Measurements from ENCODE around the gene ZBTB9. TPM values are rescaled to one million over a fixed set of nuclear protein-coding genes. Genes with fewer than 3 reads are reported as not detected.

The ZBTB9 gene
- total RNA-seq, 1 experiment from 2014 or later = 19.4 TPM

DNA sequence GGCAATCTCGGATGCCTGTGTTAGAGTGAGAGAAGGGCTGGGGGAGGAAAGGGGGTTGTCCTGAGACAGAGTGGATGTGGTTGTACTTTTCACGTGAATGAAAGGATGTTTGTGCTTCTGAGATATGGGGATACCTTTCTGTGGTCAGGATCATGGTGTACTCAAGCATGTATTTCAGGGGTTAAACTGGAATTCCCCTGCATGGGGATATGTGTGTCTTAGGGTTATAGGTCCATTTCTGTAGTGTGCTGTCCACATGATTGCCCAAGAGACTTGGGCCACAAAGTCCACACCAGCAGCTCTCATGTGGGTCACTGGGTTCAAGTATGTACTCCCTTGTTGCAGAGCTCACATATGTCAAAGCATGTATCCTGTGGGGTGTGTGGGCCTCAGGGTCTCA lies 24.0 kb upstream of the ZBTB9 start:
- POLR2A ChIA-PET = interaction anchor here (1.0 to 4.1 kb wide), 8 partner anchors 11 to 459 kb away, joined by 3 to 26 read pairs (median 6); partner anchors contain the start of genes B3GALT4, CUTA, PFDN6 and PHF1
- no peak for ATAC-seq
- H3K27me3 Mint-ChIP-seq (ENCODE audit: low read depth) = no peaks in the 10 kb centered on the region
- peaks cover 4% of the 10 kb centered on the region; the same call in 1 of the 2 replicates for H3K36me3 Mint-ChIP-seq
- H3K9me3 Mint-ChIP-seq = no peaks in the 10 kb centered on the region
- H3K4me1 Mint-ChIP-seq = peaks cover 65% of the 10 kb centered on the region
- peak overlapping the region; percentile 91 for H3K27ac Mint-ChIP-seq
- TF ChIP-seq PRRX2 (CRISPR knock-in tag; IDR thresholded peaks at IDR 0.05) = no peak
- TF ChIP-seq, protein P1, sequence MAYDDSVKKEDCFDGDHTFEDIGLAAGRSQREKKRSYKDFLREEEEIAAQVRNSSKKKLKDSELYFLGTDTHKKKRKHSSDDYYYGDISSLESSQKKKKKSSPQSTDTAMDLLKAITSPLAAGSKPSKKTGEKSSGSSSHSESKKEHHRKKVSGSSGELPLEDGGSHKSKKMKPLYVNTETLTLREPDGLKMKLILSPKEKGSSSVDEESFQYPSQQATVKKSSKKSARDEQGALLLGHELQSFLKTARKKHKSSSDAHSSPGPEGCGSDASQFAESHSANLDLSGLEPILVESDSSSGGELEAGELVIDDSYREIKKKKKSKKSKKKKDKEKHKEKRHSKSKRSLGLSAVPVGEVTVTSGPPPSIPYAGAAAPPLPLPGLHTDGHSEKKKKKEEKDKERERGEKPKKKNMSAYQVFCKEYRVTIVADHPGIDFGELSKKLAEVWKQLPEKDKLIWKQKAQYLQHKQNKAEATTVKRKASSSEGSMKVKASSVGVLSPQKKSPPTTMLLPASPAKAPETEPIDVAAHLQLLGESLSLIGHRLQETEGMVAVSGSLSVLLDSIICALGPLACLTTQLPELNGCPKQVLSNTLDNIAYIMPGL (CRISPR knock-in tag; IDR thresholded peaks at IDR 0.05) = no peak
- no peak for TF ChIP-seq GRHL2 (CRISPR knock-in tag; IDR thresholded peaks at IDR 0.05; ENCODE audit: insufficient replicate concordance, severe bottlenecking)
- no peak for TF ChIP-seq USF1 (CRISPR knock-in tag; IDR thresholded peaks at IDR 0.05)
- no peak for TF ChIP-seq MAX (CRISPR knock-in tag; IDR thresholded peaks at IDR 0.05)
- TF ChIP-seq, protein P2, sequence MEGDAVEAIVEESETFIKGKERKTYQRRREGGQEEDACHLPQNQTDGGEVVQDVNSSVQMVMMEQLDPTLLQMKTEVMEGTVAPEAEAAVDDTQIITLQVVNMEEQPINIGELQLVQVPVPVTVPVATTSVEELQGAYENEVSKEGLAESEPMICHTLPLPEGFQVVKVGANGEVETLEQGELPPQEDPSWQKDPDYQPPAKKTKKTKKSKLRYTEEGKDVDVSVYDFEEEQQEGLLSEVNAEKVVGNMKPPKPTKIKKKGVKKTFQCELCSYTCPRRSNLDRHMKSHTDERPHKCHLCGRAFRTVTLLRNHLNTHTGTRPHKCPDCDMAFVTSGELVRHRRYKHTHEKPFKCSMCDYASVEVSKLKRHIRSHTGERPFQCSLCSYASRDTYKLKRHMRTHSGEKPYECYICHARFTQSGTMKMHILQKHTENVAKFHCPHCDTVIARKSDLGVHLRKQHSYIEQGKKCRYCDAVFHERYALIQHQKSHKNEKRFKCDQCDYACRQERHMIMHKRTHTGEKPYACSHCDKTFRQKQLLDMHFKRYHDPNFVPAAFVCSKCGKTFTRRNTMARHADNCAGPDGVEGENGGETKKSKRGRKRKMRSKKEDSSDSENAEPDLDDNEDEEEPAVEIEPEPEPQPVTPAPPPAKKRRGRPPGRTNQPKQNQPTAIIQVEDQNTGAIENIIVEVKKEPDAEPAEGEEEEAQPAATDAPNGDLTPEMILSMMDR (IDR thresholded peaks at IDR 0.05) = no peak
- no peak for TF ChIP-seq ESRRA (CRISPR knock-in tag; IDR thresholded peaks at IDR 0.05; ENCODE audit: borderline replicate concordance)
- TF ChIP-seq GABPB1 (CRISPR knock-in tag; IDR thresholded peaks at IDR 0.05) = no peak
- no peak for TF ChIP-seq ELF4 (CRISPR knock-in tag; IDR thresholded peaks at IDR 0.05; ENCODE audit: low read depth)
- TF ChIP-seq IRF2 (CRISPR knock-in tag; IDR thresholded peaks at IDR 0.05; ENCODE audit: borderline replicate concordance, low read depth) = no peak
- no peak for TF ChIP-seq NFATC4 (CRISPR knock-in tag; IDR thresholded peaks at IDR 0.05)
- TF ChIP-seq E2F1 (CRISPR knock-in tag; IDR thresholded peaks at IDR 0.05) = no peak
- no peak for TF ChIP-seq ZSCAN18 (CRISPR knock-in tag; IDR thresholded peaks at IDR 0.05)
- CTCF ChIA-PET = interaction anchor here (0.6 to 2.4 kb wide), 11 partner anchors 10 to 281 kb away, joined by 3 to 30 read pairs (median 9); partner anchors contain the start of genes B3GALT4, BAK1, CUTA and UQCC2
- no peak for DNase-seq (ENCODE audit: low spot score)
- peak overlapping the region; percentile 71 for H3K4me3 Mint-ChIP-seq

GRCh38 chr6:33430991-33431879 lies 23.1 kb upstream of the ZBTB9 start:
- CTCF ChIA-PET = interaction anchor here (0.6 to 2.4 kb wide), 11 partner anchors 9 to 280 kb away, joined by 3 to 30 read pairs (median 9); partner anchors contain the start of genes B3GALT4, BAK1, CUTA and UQCC2
- peak; percentile 65 for ATAC-seq
- Mint-ChIP-seq H3K4me1 (peaks cover 61% of the 10 kb centered on the region), H3K36me3 (peaks cover 13% of the 10 kb centered on the region), H3K4me3 (peak overlapping the region; percentile 71), H3K9me3 (no peaks in the 10 kb centered on the region), H3K27me3 (ENCODE audit: low read depth) (no peaks in the 10 kb centered on the region), H3K27ac (peak overlapping the region; percentile 95)
- DNase-seq (ENCODE audit: low spot score) = peak; percentile 93
- POLR2A ChIA-PET = interaction anchor here (0.6 to 4.1 kb wide), 11 partner anchors 9 to 459 kb away, joined by 3 to 26 read pairs (median 5); partner anchors contain the start of genes B3GALT4, CUTA, PFDN6 and PHF1
- TF ChIP-seq NR3C1 (CRISPR knock-in tag; conservative IDR thresholded peaks at IDR 0.05; ENCODE audit: low read depth) = no peak
- TF ChIP-seq MAX (CRISPR knock-in tag; IDR thresholded peaks at IDR 0.05) = peak; percentile 78; the same call in 1 of the 2 replicates
- peak; percentile 75 for TF ChIP-seq SP1 (CRISPR knock-in tag; conservative IDR thresholded peaks at IDR 0.05)
- TF ChIP-seq ZNF232 (CRISPR knock-in tag; IDR thresholded peaks at IDR 0.05) = 0 out of 2 replicates have a peak, but pooled peaks have one; percentile 31
- no peak for TF ChIP-seq ZNF671 (CRISPR knock-in tag; IDR thresholded peaks at IDR 0.05)
- TF ChIP-seq TEAD4 (CRISPR knock-in tag; IDR thresholded peaks at IDR 0.05) = no peak
- TF ChIP-seq, protein P3, sequence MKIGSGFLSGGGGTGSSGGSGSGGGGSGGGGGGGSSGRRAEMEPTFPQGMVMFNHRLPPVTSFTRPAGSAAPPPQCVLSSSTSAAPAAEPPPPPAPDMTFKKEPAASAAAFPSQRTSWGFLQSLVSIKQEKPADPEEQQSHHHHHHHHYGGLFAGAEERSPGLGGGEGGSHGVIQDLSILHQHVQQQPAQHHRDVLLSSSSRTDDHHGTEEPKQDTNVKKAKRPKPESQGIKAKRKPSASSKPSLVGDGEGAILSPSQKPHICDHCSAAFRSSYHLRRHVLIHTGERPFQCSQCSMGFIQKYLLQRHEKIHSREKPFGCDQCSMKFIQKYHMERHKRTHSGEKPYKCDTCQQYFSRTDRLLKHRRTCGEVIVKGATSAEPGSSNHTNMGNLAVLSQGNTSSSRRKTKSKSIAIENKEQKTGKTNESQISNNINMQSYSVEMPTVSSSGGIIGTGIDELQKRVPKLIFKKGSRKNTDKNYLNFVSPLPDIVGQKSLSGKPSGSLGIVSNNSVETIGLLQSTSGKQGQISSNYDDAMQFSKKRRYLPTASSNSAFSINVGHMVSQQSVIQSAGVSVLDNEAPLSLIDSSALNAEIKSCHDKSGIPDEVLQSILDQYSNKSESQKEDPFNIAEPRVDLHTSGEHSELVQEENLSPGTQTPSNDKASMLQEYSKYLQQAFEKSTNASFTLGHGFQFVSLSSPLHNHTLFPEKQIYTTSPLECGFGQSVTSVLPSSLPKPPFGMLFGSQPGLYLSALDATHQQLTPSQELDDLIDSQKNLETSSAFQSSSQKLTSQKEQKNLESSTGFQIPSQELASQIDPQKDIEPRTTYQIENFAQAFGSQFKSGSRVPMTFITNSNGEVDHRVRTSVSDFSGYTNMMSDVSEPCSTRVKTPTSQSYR (CRISPR knock-in tag; IDR thresholded peaks at IDR 0.05) = peak; percentile 88
- TF ChIP-seq FOXK1 (CRISPR knock-in tag; IDR thresholded peaks at IDR 0.05) = peak; percentile 56; the same call in 1 of the 2 replicates
- TF ChIP-seq TEAD1 (CRISPR knock-in tag; IDR thresholded peaks at IDR 0.05) = peak; percentile 90; the same call in 1 of the 2 replicates
- TF ChIP-seq ETV6 (CRISPR knock-in tag; IDR thresholded peaks at IDR 0.05) = peak; percentile 10; the same call in 1 of the 2 replicates

Data from WTC11 (cell line).